Pancreas (tissue), 10 donors: Measurements from ENCODE around the gene CRIP3. TPM values are rescaled to one million over a fixed set of nuclear protein-coding genes. Genes with fewer than 3 reads are reported as not detected.

ENCODE experiments used
- ATAC-seq, 4 donors: fragments of 200-7000 bp; cut with Tn5 transposase; one replicate each; pipeline versions ENCODE4 v1.8.0 to v1.9.1; 2020; ENCODE audit warnings: mild to moderate bottlenecking in 4 of 4, moderate library complexity in 4 of 4
- DNase-seq, 6 donors: peaks; one replicate each; pipeline ENCODE4 v3.0.0-alpha.2; 2020
- FAIRE-seq: peaks from 2 replicates; lab custom pipeline; 2012; peaks lifted over from hg19 to GRCh38; lab: Jason Lieb, UNC
- H3K27ac ChIP-seq, 4 donors: fragments of 200-600 bp; sonication (generic); 1 replicate in 3 of 4; 2 replicates in 1 of 4; pipeline versions ENCODE4 v1.5.0 to v1.8.0; 2020
- H3K27me3 ChIP-seq, 4 donors: fragments of 200-600 bp; one replicate each; pipeline ENCODE4 v1.8.0; 2021
- H3K36me3 ChIP-seq, 3 donors: fragments of 200-600 bp; sonication (generic) in 1 of 3; one replicate each; pipeline versions ENCODE4 v1.5.0 to v1.8.0; 2020 to 2021
- H3K4me1 ChIP-seq, 3 donors: fragments of 200-600 bp; one replicate each; pipeline ENCODE4 v1.8.0; 2021
- H3K4me3 ChIP-seq, 4 donors: fragments of 200-600 bp; sonication (generic) in 2 of 4; one replicate each; pipeline versions ENCODE4 v1.5.0 to v1.8.0; 2020 to 2021
- H3K9me3 ChIP-seq, 4 donors: fragments of 200-600 bp; one replicate each; pipeline ENCODE4 v1.8.0; 2021
- WGBS, 2 donors: extraction: QIAGEN DNeasy Blood & Tissue Kit; methylation state at CpG; one replicate each; pipeline ENCODE4 v1.1.7; 2013; 5-methylcytosine and 5-hydroxymethylcytosine counted together
- intact Hi-C, 3 donors: fragments of 100-400 bp; cut with DNase I; formaldehyde crosslinking; loops; one replicate each; pipeline versions ENCODE4 v1.11.1 to v1.14.2; 2022
- polyA plus RNA-seq, 2 donors: library from polyadenylated mRNA; stranded (reverse); fragments of 200-250 nt; gene quantifications; one replicate each; pipeline ENCODE4 v1.2.3, GENCODE V29; 2013
- total RNA-seq, 6 donors: library from RNA; stranded (reverse); fragmentation: NEBNext Ultra II Directional in 4 of 6; extraction: Animal tissue kit (Norgen Biotek cat#: 25700) in 4 of 6; gene quantifications; one replicate each; pipeline versions ENCODE4 v1.2.1 to v1.2.4, GENCODE V29; 2021 to 2023
- TF ChIP-seq, protein P1 (sequence below), 4 donors: fragments of 200-600 bp; sonication (generic) in 3 of 4; IDR thresholded peaks; one replicate each; pipeline versions ENCODE4 v1.5.0 to v1.8.0; 2021; ENCODE audit warnings: antibody characterized with exemption in 4 of 4
- donor health status: healthy with polysubstance abuse.
- donor health status: DM: no; HTN: no; CAD: no; lungs with moderate emphysema.
- donor health status: DM: no; HTN: no; CAD: no.
- donor health status: control.
- donor health status: control.
- donor health status: Bipolar disorder and iron deficiency.
- donor health status: DM: yes; HTN: yes; CAD: no.
- donor health status: DM: no; HTN: no; CAD: no.
- donor health status: DM: no; HTN: no; CAD: no.
- donor health status: DM: yes; HTN: yes; CAD: no.

The CRIP3 gene
- total and polyA plus RNA-seq, 8 donors: 0.46 to 9.7 (median 2.0) TPM

DNA sequence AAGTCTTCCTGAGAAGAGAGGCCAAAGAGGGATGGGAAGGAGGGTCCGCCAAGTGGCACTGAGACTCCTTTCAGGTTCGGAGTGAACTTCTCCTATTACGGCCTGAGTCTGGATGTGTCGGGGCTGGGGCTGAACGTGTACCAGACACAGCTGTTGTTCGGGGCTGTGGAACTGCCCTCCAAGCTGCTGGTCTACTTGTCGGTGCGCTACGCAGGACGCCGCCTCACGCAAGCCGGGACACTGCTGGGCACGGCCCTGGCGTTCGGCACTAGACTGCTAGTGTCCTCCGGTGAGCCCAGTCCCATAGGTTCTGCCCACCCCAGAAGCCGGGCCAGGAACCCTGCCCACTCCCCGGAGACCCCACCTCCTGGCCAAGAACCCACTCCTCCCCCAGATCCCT lies 6.5 kb downstream of the CRIP3 start:
- DNase-seq: no peak
- no peaks in the 10 kb centered on the region for H3K4me1 ChIP-seq
- FAIRE-seq: no peak
- no peaks in the 10 kb centered on the region for H3K9me3 ChIP-seq
- intact Hi-C loops: no loop called here
- H3K36me3 ChIP-seq: no peaks in the 10 kb centered on the region
- H3K4me3 ChIP-seq: no peak overlapping the region
- no peak overlapping the region for H3K27ac ChIP-seq
- no peaks in the 10 kb centered on the region for H3K27me3 ChIP-seq
- ATAC-seq: no peak
- TF ChIP-seq, protein P1, sequence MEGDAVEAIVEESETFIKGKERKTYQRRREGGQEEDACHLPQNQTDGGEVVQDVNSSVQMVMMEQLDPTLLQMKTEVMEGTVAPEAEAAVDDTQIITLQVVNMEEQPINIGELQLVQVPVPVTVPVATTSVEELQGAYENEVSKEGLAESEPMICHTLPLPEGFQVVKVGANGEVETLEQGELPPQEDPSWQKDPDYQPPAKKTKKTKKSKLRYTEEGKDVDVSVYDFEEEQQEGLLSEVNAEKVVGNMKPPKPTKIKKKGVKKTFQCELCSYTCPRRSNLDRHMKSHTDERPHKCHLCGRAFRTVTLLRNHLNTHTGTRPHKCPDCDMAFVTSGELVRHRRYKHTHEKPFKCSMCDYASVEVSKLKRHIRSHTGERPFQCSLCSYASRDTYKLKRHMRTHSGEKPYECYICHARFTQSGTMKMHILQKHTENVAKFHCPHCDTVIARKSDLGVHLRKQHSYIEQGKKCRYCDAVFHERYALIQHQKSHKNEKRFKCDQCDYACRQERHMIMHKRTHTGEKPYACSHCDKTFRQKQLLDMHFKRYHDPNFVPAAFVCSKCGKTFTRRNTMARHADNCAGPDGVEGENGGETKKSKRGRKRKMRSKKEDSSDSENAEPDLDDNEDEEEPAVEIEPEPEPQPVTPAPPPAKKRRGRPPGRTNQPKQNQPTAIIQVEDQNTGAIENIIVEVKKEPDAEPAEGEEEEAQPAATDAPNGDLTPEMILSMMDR (IDR thresholded peaks at IDR 0.05): no peak
- 82 to 84% methylated on average over 19 of the region's 19 CpGs for WGBS, 2 donors

DNA sequence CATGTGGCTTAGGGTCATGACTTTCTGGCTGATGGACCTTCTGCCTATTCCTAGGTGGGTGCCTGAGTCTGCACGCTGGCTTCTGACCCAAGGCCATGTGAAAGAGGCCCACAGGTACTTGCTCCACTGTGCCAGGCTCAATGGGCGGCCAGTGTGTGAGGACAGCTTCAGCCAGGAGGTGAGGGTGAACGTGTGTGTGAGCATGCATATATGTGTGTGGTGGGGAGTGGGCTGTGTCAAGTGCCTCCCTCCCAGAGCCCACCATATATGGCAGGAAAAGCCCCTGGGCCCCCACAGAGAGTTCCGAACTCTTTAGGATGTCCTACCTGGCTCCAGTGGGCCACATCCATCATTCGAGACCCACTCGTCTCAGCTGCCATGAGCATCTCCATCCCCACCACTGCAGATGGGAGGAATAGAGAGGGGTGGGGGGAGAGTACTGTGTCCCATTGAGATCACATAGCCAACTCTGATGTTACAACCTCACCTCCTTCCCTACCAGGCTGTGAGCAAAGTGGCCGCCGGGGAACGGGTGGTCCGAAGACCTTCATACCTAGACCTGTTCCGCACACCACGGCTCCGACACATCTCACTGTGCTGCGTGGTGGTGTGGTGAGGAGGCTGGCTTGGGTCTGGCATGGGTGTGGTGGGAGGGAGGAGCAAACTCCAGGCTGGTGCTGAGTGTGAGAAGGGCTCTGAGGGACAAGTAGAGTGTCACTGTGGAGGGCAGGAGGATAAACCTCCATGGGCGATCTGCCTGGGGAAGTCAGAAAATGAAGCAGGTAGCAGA lies 7.3 kb downstream of the CRIP3 start:
- Histone ChIP-seq H3K27me3 (no peaks in the 10 kb centered on the region), H3K27ac (no peak overlapping the region), H3K4me3 (no peak overlapping the region), H3K36me3 (no peaks in the 10 kb centered on the region), H3K4me1 (no peaks in the 10 kb centered on the region), H3K9me3 (no peaks in the 10 kb centered on the region)
- ATAC-seq: no peak
- 78 to 86% methylated on average over 15 of the region's 15 CpGs for WGBS, 2 donors
- intact Hi-C loops: no loop called here
- DNase-seq: no peak
- TF ChIP-seq, protein P1 (IDR thresholded peaks at IDR 0.05): no peak
- FAIRE-seq: no peak

DNA sequence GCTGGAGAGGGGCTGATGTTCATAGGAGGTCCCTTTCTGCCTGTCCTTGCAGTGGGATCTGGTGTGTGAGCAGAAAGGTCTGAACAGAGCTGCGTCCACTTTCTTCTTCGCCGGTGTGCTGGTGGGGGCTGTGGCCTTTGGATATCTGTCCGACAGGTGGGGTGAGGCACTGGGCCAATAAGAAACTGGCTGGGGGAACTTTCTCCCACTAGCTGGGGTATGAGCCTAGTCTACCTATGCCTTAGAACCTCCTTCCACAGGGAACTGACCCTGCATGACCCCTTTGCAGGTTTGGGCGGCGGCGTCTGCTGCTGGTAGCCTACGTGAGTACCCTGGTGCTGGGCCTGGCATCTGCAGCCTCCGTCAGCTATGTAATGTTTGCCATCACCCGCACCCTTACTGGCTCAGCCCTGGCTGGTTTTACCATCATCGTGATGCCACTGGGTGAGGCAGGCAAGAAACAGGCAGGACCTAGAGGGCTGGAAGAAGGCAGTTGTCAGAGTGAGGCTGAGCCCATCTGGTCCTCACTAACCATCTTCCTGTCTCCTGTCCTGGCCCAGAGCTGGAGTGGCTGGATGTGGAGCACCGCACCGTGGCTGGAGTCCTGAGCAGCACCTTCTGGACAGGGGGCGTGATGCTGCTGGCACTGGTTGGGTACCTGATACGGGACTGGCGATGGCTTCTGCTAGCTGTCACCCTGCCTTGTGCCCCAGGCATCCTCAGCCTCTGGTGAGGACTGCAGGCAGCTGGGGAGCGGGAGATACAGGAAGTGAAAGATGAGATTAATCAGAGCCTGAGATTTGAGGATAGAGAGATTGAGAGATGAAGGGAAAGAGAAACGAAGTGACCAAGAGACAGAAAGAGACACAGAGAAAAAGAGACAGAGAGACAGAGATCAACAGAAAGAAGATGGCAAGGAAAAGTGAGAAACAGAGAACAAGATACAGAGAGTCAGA lies 9.0 kb downstream of the CRIP3 start:
- Histone ChIP-seq H3K27me3 (no peaks in the 10 kb centered on the region), H3K36me3 (no peaks in the 10 kb centered on the region), H3K4me1 (no peaks in the 10 kb centered on the region), H3K9me3 (no peaks in the 10 kb centered on the region), H3K4me3 (no peak overlapping the region), H3K27ac (no peak overlapping the region)
- FAIRE-seq: no peak
- intact Hi-C loops: no loop called here
- TF ChIP-seq, protein P1 (IDR thresholded peaks at IDR 0.05): no peak
- DNase-seq: no peak
- WGBS, 2 donors: 79 to 84% methylated on average over 18 of the region's 18 CpGs
- ATAC-seq: no peak

DNA sequence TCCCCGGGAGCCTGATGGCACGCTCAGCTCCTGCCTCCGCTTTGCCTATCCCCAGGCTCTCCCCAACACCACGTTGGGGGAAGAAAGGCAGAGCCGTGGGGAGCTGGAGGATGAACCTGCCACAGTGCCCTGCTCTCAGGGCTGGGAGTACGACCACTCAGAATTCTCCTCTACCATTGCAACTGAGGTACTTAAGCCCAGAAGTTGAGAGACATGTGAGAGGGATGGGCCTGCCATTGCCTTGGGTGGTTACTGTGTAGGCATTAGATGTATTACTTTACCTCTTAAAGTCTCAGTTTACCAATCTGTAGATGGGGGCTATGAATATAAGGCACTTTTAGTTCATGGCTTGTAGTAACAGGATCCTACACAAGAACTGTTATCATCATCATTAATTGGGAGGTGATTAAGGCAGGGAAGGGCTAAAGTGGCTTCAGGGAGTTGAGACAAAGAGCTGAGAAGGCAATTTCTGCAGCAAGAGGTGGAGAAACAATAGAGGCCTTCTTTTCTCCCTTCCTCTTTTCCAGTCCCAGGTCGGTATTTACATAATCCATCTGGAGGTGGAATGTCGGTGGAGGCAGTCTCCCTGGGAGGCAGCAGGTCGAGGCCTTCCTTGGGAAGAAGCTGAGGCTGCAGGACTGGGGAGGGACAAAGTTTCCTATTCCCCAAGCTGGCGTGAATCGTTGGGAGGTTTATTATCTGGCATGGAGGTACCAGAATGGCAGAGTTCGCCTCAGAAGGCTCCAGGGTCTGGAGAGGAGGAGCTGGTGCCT lies 9.9 kb downstream of the CRIP3 start:
- TF ChIP-seq, protein P1 (IDR thresholded peaks at IDR 0.05): no peak
- H3K27ac ChIP-seq: no peak overlapping the region
- H3K36me3 ChIP-seq: no peaks in the 10 kb centered on the region
- H3K9me3 ChIP-seq: no peaks in the 10 kb centered on the region
- ATAC-seq (no peak), DNase-seq (no peak), FAIRE-seq (no peak)
- 70 to 74% methylated on average over 12 of the region's 12 CpGs for WGBS, 2 donors
- no peaks in the 10 kb centered on the region for H3K4me1 ChIP-seq
- no peak overlapping the region for H3K4me3 ChIP-seq
- H3K27me3 ChIP-seq: no peaks in the 10 kb centered on the region
- intact Hi-C loops: no loop called here
